GM12878 (cell line): Measurements from ENCODE around the gene ZNF101. TPM values are rescaled to one million over a fixed set of nuclear protein-coding genes. Genes with fewer than 3 reads are reported as not detected.

Experiments used
- ATAC-seq: fragments of 200-7000 bp; cut with Tn5 transposase; 3 replicates; pipeline ENCODE4 v1.9.1; 2020; ENCODE audit warnings: mild to moderate bottlenecking, moderate library complexity
- BruUV-seq: library from RNA; stranded (reverse); fragments of 400-500 nt; replicated peaks from 2 replicates; lab custom pipeline; 2021; lab: Mats Ljungman, UMichigan
- CTCF ChIA-PET: fragments of 300-600 bp; sonication (Branson Sonifier 250); formaldehyde crosslinking; extraction: SDS; loops from one replicate; lab custom pipeline; 2021; ENCODE audit warnings: inconsistent platforms; lab: Yijun Ruan, JAX
- POLR2A ChIA-PET: fragments of 350-600 bp; formaldehyde crosslinking; extraction: SDS; loops from one replicate; lab custom pipeline; 2021; ENCODE audit warnings: inconsistent platforms; lab: Charles Lee
- RAD21 ChIA-PET: fragments of 300-600 bp; sonication (Branson Sonifier 250); formaldehyde crosslinking; loops from one replicate; lab custom pipeline; 2023; ENCODE audit warnings: antibody characterized with exemption; ENCODE audit not compliant: unreplicated experiment; lab: Charles Lee
- SMC1A ChIA-PET: fragments of 300-600 bp; sonication (Branson Sonifier 250); formaldehyde crosslinking; loops from one replicate; lab custom pipeline; 2023; ENCODE audit not compliant: unreplicated experiment, uncharacterized antibody; lab: Charles Lee
- DNase-seq: peaks from one replicate; pipeline ENCODE4 v3.0.0-alpha.2; 2011; ENCODE audit warnings: low read depth, low spot score
- FAIRE-seq: peaks from 3 replicates; lab custom pipeline; 2011; peaks lifted over from hg19 to GRCh38; lab: Jason Lieb, UNC
- H2AFZ ChIP-seq: 2 replicates; pipeline ENCODE4 v1.6.0; 2011; ENCODE audit warnings: low read depth, low read length, control low read depth; ENCODE audit not compliant: control insufficient read depth
- H3K27ac ChIP-seq: 2 replicates; pipeline ENCODE4 v1.5.1; 2011; ENCODE audit warnings: control low read depth; ENCODE audit not compliant: control insufficient read depth, insufficient read depth
- H3K27me3 ChIP-seq, 2 experiments: replicated peaks in 1 of 2; 2 replicates each; pipeline versions ENCODE4 v1.6.0 to v1.6.1; 2011; ENCODE audit warnings: low read length in 1 of 2; ENCODE audit not compliant: control insufficient read depth in 2 of 2, insufficient read depth in 2 of 2
- H3K36me3 ChIP-seq, 2 experiments: 2 replicates each; pipeline ENCODE4 v1.5.1; 2011; ENCODE audit warnings: low read length in 1 of 2; ENCODE audit not compliant: control insufficient read depth in 2 of 2, insufficient read depth in 2 of 2
- H3K4me1 ChIP-seq: 2 replicates; pipeline ENCODE4 v1.6.1; 2011; ENCODE audit warnings: mild to moderate bottlenecking, low read length, moderate library complexity, mixed read lengths; ENCODE audit not compliant: control insufficient read depth, insufficient read depth
- H3K4me2 ChIP-seq: 2 replicates; pipeline ENCODE4 v1.6.0; 2011; ENCODE audit warnings: control low read depth; ENCODE audit not compliant: control insufficient read depth, insufficient read depth
- H3K4me3 ChIP-seq: fragments of 200-600 bp; sonication (generic); 2 replicates; pipeline ENCODE4 v1.5.1; 2016
- H3K79me2 ChIP-seq: 2 replicates; pipeline ENCODE4 v1.6.0; 2011; ENCODE audit warnings: low read length; ENCODE audit not compliant: control insufficient read depth, insufficient read depth
- H3K9ac ChIP-seq: 2 replicates; pipeline ENCODE4 v1.8.0; 2011; ENCODE audit warnings: low read length, control low read depth, mixed read lengths; ENCODE audit not compliant: control insufficient read depth, insufficient read depth
- H3K9me3 ChIP-seq: replicated peaks from 3 replicates; pipeline ENCODE4 v1.5.1; 2011; ENCODE audit warnings: mild to moderate bottlenecking, low read length; ENCODE audit not compliant: control insufficient read depth, insufficient read depth
- H4K20me1 ChIP-seq: 2 replicates; pipeline ENCODE4 v1.6.0; 2011; ENCODE audit not compliant: control insufficient read depth, insufficient read depth
- BACH1 ChIP-seq: fragments of 450-650 bp; IDR thresholded peaks from 2 replicates; pipeline ENCODE4 v1.6.1; 2017; ENCODE audit warnings: mild to moderate bottlenecking, borderline replicate concordance
- CHD1 ChIP-seq: IDR thresholded peaks from 2 replicates; pipeline ENCODE4 v1.6.1; 2012; ENCODE audit warnings: low read depth, low read length, improper control_type of control experiment
- CHD2 ChIP-seq: IDR thresholded peaks from 2 replicates; pipeline ENCODE4 v1.6.1; 2011; ENCODE audit warnings: low read depth, low read length, improper control_type of control experiment, borderline replicate concordance
- EGR1 ChIP-seq, 2 experiments: IDR thresholded peaks; 1 replicate in 1 of 2; 2 replicates in 1 of 2; pipeline ENCODE4 v1.6.1; 2011 to 2012; ENCODE audit warnings: low read depth in 2 of 2, low read length in 2 of 2, borderline replicate concordance in 1 of 2, mild to moderate bottlenecking in 1 of 2, moderate library complexity in 1 of 2
- GATAD2B ChIP-seq: fragments of 450-650 bp; conservative IDR thresholded peaks from 2 replicates; pipeline ENCODE4 v1.6.1; 2017; ENCODE audit warnings: low read depth, mild to moderate bottlenecking, moderate library complexity
- JUND ChIP-seq: IDR thresholded peaks from 2 replicates; pipeline ENCODE4 v1.6.1; 2012; ENCODE audit warnings: low read depth, mild to moderate bottlenecking, low read length, improper control_type of control experiment, moderate library complexity
- MTA3 ChIP-seq: IDR thresholded peaks from 2 replicates; pipeline ENCODE4 v1.6.1; 2012; ENCODE audit warnings: low read length, inconsistent platforms, borderline replicate concordance
- SUZ12 ChIP-seq: fragments of 200-600 bp; sonication (generic); IDR thresholded peaks from one replicate; pipeline ENCODE4 v1.6.1; 2018; ENCODE audit warnings: antibody characterized with exemption, mild to moderate bottlenecking; ENCODE audit not compliant: unreplicated experiment
- TCF12 ChIP-seq: IDR thresholded peaks from 2 replicates; pipeline ENCODE4 v1.6.1; 2011; ENCODE audit warnings: low read depth, mild to moderate bottlenecking, low read length
- YY1 ChIP-seq: IDR thresholded peaks from 2 replicates; pipeline ENCODE4 v1.6.1; 2011; ENCODE audit warnings: low read depth, mild to moderate bottlenecking, low read length
- ZNF24 ChIP-seq: fragments of 450-650 bp; IDR thresholded peaks from 2 replicates; pipeline ENCODE4 v1.6.1; 2017; ENCODE audit warnings: antibody characterized with exemption, mild to moderate bottlenecking
- ZNF384 ChIP-seq: IDR thresholded peaks from 2 replicates; pipeline ENCODE4 v1.6.1; 2012; ENCODE audit warnings: low read depth, mild to moderate bottlenecking, low read length, improper control_type of control experiment, borderline replicate concordance
- ZZZ3 ChIP-seq: IDR thresholded peaks from 2 replicates; pipeline ENCODE4 v1.6.1; 2011; ENCODE audit warnings: low read depth; ENCODE audit not compliant: control insufficient read depth, insufficient read length
- WGBS: methylation state at CpG from one replicate; pipeline ENCODE4 v1.1.6; 2016; ENCODE audit warnings: low lambda C conversion rate; ENCODE audit not compliant: insufficient replicate concordance, insufficient coverage; ENCODE audit errors: missing lambda C conversion rate; 5-methylcytosine and 5-hydroxymethylcytosine counted together
- in situ Hi-C: fragments of 300-500 bp; cut with MboI; formaldehyde crosslinking; loops from 9 replicates; pipeline ENCODE4 v1.14.3; 2018; ENCODE audit warnings: mixed read lengths
- intact Hi-C: fragments of 100-400 bp; cut with micrococcal nuclease; formaldehyde crosslinking; loops from one replicate; pipeline ENCODE4 v1.14.2; 2022; ENCODE audit not compliant: unreplicated experiment
- polyA plus RNA-seq, 11 experiments: library from polyadenylated mRNA; depleted of rRNA in 4 of 11; unstranded in 6 of 11; stranded (reverse) in 5 of 11; fragments of >200 nt; fragmentation: Nextera tagmentation in 4 of 11; fragmentation: Illumina TruSeq in 1 of 11; extraction: Ambion mirVana in 4 of 11; extraction: Trizol in 1 of 11; gene quantifications; 1 replicate in 1 of 11; 2 replicates in 10 of 11; pipeline versions ENCODE4 v1.2.1 to v1.2.3, GENCODE V29; 2011 to 2016; ENCODE audit warnings: inconsistent platforms in 2 of 11, missing spikeins in 2 of 11, low read depth in 1 of 11
- total RNA-seq, 4 experiments: library from RNA; depleted of rRNA in 3 of 4; stranded (reverse); fragments of >200 nt in 3 of 4; fragmentation: Illumina TruSeq in 1 of 4; extraction: Trizol in 1 of 4; gene quantifications; 2 replicates each; pipeline versions ENCODE4 v1.2.1 to v1.2.3, GENCODE V29; 2013 to 2021
- TF ChIP-seq, protein P1 (sequence below): fragments of 450-650 bp; IDR thresholded peaks from 2 replicates; pipeline ENCODE4 v1.6.1; 2016; ENCODE audit warnings: mild to moderate bottlenecking
- TF ChIP-seq, protein P2 (sequence below), 3 experiments: IDR thresholded peaks in 2 of 3; conservative IDR thresholded peaks in 1 of 3; 2 replicates each; pipeline ENCODE4 v1.5.1; 2011; ENCODE audit warnings: low read depth in 3 of 3, low read length in 3 of 3, mild to moderate bottlenecking in 3 of 3, control low read depth in 2 of 3, moderate library complexity in 2 of 3, inconsistent platforms in 1 of 3, mixed read lengths in 1 of 3; ENCODE audit not compliant: control insufficient read depth in 2 of 3, insufficient read depth in 1 of 3; ENCODE audit errors: extremely low read depth in 1 of 3
- TF ChIP-seq, protein P3 (sequence below): fragments of 450-650 bp; IDR thresholded peaks from 2 replicates; pipeline ENCODE4 v1.6.1; 2017; ENCODE audit warnings: borderline replicate concordance

ZNF101 gene
- total and polyA plus RNA-seq, 10 of the 15 experiments (the other 5 are each of a cell fraction or from before 2014, with no cell fraction given), result 15.2 to 40.5 (median 19.8) TPM

- no peak for TF ChIP-seq ZNF24
- TF ChIP-seq YY1, result no peak
- no peak for TF ChIP-seq BACH1
- no peak for TF ChIP-seq JUND
- TF ChIP-seq ZNF384, result no peak
- TF ChIP-seq, protein P1, sequence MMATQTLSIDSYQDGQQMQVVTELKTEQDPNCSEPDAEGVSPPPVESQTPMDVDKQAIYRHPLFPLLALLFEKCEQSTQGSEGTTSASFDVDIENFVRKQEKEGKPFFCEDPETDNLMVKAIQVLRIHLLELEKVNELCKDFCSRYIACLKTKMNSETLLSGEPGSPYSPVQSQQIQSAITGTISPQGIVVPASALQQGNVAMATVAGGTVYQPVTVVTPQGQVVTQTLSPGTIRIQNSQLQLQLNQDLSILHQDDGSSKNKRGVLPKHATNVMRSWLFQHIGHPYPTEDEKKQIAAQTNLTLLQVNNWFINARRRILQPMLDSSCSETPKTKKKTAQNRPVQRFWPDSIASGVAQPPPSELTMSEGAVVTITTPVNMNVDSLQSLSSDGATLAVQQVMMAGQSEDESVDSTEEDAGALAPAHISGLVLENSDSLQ, result no peak
Observed at GRCh38 chr19:19652482-19653295, 15.9 kb upstream of the ZNF101 start (continued).

- POLR2A ChIA-PET, result no interaction called here
- CTCF ChIA-PET, result interaction anchor here (1.5 kb wide), 1 partner anchor 100 kb away, joined by 5 read pairs; no protein-coding TSS in a partner anchor
- RAD21 ChIA-PET, result no interaction called here
- Histone ChIP-seq H2AFZ (no peak overlapping the region), H3K4me2 (no peak overlapping the region), H3K9ac (no peak overlapping the region), H3K9me3 (no peaks in the 10 kb centered on the region), H4K20me1 (no peaks in the 10 kb centered on the region), H3K27ac (no peak overlapping the region), H3K79me2 (no peaks in the 10 kb centered on the region), H3K4me3 (no peak overlapping the region), H3K36me3 (peaks cover 50 to 81% of the 10 kb centered on the region in 2 experiments), H3K4me1 (no peaks in the 10 kb centered on the region), H3K27me3 (no peaks in the 10 kb centered on the region)
- no peak for DNase-seq
- FAIRE-seq, result no peak
- in situ Hi-C loops (no loop called here), intact Hi-C loops (no loop called here)
- 94% methylated on average over 20 of the region's 23 CpGs for WGBS
- SMC1A ChIA-PET, result no interaction called here
- no TSS peak for BruUV-seq
- no peak for ATAC-seq
- TF ChIP-seq CHD1 (no peak), TCF12 (no peak), CHD2 (no peak), GATAD2B (no peak), EGR1 (IDR thresholded peaks at IDR 0.05; ENCODE audit: borderline replicate concordance in 1 of 2, low read depth in 2 of 2, low read length in 2 of 2) (no peak), JUND (no peak), MTA3 (no peak), SUZ12 (no peak), ZZZ3 (no peak)
- TF ChIP-seq, protein P2, sequence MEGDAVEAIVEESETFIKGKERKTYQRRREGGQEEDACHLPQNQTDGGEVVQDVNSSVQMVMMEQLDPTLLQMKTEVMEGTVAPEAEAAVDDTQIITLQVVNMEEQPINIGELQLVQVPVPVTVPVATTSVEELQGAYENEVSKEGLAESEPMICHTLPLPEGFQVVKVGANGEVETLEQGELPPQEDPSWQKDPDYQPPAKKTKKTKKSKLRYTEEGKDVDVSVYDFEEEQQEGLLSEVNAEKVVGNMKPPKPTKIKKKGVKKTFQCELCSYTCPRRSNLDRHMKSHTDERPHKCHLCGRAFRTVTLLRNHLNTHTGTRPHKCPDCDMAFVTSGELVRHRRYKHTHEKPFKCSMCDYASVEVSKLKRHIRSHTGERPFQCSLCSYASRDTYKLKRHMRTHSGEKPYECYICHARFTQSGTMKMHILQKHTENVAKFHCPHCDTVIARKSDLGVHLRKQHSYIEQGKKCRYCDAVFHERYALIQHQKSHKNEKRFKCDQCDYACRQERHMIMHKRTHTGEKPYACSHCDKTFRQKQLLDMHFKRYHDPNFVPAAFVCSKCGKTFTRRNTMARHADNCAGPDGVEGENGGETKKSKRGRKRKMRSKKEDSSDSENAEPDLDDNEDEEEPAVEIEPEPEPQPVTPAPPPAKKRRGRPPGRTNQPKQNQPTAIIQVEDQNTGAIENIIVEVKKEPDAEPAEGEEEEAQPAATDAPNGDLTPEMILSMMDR (IDR thresholded peaks at IDR 0.05 in 2 of 3, conservative IDR thresholded peaks at IDR 0.05 in 1 of 3; ENCODE audit: control insufficient read depth in 2 of 3, extremely low read depth in 1 of 3, insufficient read depth in 1 of 3, low read depth in 3 of 3, low read length in 3 of 3), result no peak
- TF ChIP-seq, protein P3, sequence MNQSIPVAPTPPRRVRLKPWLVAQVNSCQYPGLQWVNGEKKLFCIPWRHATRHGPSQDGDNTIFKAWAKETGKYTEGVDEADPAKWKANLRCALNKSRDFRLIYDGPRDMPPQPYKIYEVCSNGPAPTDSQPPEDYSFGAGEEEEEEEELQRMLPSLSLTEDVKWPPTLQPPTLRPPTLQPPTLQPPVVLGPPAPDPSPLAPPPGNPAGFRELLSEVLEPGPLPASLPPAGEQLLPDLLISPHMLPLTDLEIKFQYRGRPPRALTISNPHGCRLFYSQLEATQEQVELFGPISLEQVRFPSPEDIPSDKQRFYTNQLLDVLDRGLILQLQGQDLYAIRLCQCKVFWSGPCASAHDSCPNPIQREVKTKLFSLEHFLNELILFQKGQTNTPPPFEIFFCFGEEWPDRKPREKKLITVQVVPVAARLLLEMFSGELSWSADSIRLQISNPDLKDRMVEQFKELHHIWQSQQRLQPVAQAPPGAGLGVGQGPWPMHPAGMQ, result no peak
Observed at GRCh38 chr19:19653597-19654147, 15.0 kb upstream of the ZNF101 start.
